ENCODE results near the gene XYLT1.
A peak's percentile ranks its signal among the peaks of the same experiment; 100 is the strongest.
"Not testable (repeated sequence)": the region's sequence is repeated elsewhere in the genome, so short reads cannot be mapped to it uniquely, and the experiment has no call there.

The XYLT1 gene

DNA sequence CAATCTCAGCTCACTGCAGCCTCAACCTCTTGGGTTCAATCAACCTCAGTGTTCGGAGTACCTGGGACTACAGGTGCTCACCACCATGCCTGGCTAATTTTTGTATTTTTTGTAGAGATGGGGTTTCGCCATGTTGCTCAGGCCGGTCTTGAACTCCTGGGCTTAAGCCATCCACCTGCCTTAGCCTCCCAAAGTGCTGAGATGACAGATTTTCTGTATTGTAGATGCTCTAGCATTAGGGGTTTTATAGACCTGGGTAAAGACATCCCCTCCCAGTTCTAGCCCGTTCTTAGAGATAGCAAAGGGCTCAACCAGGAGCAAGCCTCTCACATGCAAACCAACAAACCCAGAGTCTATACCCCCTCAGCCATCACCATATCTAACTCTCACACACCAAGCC, 57.3 kb downstream of the XYLT1 start:
- no peak for DNase-seq (ENCODE audit: low read depth)
- H3K4me3 ChIP-seq (ENCODE audit: low read depth, low read length), result no peak overlapping the region
- TF ChIP-seq, protein P1, sequence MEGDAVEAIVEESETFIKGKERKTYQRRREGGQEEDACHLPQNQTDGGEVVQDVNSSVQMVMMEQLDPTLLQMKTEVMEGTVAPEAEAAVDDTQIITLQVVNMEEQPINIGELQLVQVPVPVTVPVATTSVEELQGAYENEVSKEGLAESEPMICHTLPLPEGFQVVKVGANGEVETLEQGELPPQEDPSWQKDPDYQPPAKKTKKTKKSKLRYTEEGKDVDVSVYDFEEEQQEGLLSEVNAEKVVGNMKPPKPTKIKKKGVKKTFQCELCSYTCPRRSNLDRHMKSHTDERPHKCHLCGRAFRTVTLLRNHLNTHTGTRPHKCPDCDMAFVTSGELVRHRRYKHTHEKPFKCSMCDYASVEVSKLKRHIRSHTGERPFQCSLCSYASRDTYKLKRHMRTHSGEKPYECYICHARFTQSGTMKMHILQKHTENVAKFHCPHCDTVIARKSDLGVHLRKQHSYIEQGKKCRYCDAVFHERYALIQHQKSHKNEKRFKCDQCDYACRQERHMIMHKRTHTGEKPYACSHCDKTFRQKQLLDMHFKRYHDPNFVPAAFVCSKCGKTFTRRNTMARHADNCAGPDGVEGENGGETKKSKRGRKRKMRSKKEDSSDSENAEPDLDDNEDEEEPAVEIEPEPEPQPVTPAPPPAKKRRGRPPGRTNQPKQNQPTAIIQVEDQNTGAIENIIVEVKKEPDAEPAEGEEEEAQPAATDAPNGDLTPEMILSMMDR (IDR thresholded peaks at IDR 0.05; ENCODE audit: low read depth, low read length, missing control alignments), result no peak

DNA sequence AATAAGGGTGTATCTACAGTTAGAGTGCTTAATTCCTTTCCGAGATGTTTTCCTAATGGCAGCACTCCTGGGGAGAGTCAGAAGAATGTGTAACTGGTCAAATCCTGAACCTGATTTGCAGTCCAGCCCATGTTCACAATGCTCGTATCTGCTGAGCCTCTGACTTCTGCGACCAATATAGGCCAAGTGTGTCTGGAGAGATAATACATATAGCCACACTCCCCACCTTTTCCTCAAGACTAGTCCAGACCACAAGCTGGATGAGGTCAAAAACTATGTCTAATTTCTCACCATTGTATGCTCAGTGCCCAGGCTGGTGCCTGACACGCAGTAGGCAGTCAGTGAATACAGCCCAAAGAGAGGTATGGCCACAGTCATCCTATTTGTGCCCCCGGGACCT, 58.0 kb downstream of the XYLT1 start:
- TF ChIP-seq, protein P1 (IDR thresholded peaks at IDR 0.05; ENCODE audit: low read depth, low read length, missing control alignments), result no peak
- H3K4me3 ChIP-seq (ENCODE audit: low read depth, low read length), result no peak overlapping the region
- DNase-seq (ENCODE audit: low read depth), result no peak

DNA sequence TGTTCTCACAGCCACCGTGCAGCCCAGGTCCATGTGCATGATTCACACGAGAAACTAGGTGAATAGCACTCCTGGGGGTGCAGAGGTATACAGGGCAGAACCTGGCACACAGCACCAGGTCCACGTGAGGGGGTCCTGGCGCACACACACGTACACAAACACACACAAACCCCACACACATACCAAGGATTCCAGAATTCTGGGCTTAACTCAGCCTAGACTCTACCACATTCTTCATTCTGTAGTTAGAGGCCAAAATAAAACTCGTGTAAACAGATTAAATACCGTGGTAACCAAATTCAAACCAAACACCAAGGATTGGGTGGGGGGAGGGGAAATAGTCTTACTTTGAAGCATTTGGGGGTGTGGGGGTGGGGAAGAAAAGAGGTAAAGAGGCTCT, 58.5 kb downstream of the XYLT1 start:
- DNase-seq (ENCODE audit: low read depth), result no peak
- TF ChIP-seq, protein P1 (IDR thresholded peaks at IDR 0.05; ENCODE audit: low read depth, low read length, missing control alignments), result no peak
- no peak overlapping the region for H3K4me3 ChIP-seq (ENCODE audit: low read depth, low read length)

DNA sequence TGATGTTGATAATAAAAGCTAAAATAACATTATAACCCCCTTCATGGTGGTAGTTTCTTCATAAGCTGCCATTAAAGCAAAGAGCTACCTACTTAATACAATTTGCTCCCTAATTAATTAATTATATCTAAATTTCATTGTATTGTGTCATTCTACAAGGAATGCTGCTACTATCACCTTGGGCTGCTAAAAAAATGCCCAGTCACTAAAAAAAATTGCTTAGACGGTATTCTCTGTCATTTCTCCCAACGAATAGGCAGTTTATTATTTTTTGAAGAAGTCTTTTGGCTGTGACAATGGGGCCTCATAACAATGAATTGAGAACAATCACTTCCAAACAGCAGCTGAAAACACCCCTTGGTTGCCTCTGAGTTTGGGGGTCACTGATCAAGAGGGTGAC, 59.5 kb downstream of the XYLT1 start:
- TF ChIP-seq, protein P1 (IDR thresholded peaks at IDR 0.05; ENCODE audit: low read depth, low read length, missing control alignments), result no peak
- no peak overlapping the region for H3K4me3 ChIP-seq (ENCODE audit: low read depth, low read length)
- no peak for DNase-seq (ENCODE audit: low read depth)

DNA sequence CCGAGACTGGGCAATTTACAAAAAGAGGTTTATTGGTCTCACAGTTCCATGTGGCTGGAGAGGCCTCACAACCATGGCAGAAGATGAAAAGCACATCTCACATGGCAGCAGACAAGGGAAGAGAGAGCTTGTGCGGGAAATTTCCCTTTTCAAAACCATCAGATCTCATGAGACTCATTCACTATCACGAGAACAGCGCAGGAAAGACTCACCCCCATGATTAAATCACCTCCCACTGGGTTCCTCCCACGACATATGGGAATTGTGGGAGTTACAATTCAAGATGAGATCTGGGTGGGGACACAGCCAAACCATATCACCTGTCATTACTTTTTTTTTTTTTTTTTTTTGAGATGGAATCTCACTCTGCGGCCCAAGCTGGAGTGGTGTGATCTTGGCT, 60.4 kb downstream of the XYLT1 start:
- not testable (repeated sequence) for H3K4me3 ChIP-seq (ENCODE audit: low read depth, low read length); DNase-seq (ENCODE audit: low read depth)

DNA sequence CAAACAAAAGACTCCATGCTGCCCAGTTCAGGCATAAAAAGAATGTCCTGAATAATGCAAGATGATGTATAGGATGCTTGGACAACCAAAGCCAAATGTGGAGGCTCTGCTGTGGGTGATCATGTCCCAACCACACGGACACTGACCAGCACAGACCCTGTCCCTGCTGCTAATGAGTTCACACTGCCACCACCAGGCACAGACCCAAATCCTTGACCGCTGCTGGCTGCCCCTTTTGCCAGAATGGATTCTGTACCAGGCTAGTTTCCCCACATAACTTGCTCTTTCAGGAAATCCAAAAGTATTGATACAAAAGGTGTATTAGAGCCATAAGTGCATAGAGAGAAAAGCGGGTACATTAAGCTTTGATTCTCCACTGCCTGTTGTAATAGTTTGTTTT, 60.9 kb downstream of the XYLT1 start:
- no peak overlapping the region for H3K4me3 ChIP-seq (ENCODE audit: low read depth, low read length)
- DNase-seq (ENCODE audit: low read depth), result no peak
- TF ChIP-seq, protein P1 (IDR thresholded peaks at IDR 0.05; ENCODE audit: low read depth, low read length, missing control alignments), result no peak

DNA sequence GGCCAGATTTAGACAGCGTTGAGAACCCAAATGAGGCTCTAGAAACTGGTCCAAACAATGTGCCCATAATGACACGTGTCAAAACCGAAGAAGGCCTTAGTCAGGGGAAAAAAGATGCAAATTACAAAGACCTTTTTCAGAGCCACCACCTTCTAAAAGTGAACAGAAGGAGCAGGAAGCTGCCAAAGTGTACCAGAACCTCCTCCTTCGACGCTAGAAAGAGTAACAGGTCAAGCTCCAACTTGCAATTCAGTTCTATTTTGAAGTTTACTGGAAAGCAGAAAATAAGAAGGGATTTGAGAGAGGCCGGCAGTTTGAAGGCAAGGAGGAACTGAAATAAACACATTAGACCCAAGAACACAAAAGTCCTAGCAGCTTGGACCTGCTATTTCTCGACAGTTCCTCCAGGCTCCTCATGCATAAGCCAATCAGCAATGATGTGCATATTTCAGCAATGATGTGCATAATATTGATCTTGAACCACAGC, 61.8 kb downstream of the XYLT1 start:
- TF ChIP-seq, protein P1 (IDR thresholded peaks at IDR 0.05; ENCODE audit: low read depth, low read length, missing control alignments), result no peak
- peak; percentile 83 for DNase-seq (ENCODE audit: low read depth)
- no peak overlapping the region for H3K4me3 ChIP-seq (ENCODE audit: low read depth, low read length)
